ENCODE results near the gene C5orf46.

The C5orf46 gene

DNA sequence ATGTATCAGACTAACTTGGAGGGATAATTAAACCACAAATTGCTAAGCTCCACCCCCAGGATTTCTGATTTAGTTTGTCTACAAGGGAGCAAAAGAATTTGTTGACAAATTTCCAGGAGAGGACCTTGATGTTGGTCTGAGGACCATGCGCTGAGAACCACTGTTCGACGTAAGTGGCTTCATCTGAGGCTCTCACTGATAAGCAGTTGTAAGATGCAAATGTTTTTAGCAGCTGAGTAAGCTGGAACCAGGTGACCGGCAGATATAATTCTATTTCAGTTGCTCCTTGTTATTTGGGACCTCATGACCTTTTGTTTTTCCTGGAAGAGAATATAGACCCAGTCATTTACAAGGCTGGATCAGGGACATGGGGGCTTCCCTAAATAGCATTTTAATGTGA, 60.7 kb downstream of the C5orf46 start:
- TF ChIP-seq, protein P1, sequence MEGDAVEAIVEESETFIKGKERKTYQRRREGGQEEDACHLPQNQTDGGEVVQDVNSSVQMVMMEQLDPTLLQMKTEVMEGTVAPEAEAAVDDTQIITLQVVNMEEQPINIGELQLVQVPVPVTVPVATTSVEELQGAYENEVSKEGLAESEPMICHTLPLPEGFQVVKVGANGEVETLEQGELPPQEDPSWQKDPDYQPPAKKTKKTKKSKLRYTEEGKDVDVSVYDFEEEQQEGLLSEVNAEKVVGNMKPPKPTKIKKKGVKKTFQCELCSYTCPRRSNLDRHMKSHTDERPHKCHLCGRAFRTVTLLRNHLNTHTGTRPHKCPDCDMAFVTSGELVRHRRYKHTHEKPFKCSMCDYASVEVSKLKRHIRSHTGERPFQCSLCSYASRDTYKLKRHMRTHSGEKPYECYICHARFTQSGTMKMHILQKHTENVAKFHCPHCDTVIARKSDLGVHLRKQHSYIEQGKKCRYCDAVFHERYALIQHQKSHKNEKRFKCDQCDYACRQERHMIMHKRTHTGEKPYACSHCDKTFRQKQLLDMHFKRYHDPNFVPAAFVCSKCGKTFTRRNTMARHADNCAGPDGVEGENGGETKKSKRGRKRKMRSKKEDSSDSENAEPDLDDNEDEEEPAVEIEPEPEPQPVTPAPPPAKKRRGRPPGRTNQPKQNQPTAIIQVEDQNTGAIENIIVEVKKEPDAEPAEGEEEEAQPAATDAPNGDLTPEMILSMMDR (IDR thresholded peaks at IDR 0.05; ENCODE audit: insufficient read depth, missing control alignments), result no peak
- FAIRE-seq (no peak), DNase-seq (ENCODE audit: insufficient read length, low spot score) (no peak)

DNA sequence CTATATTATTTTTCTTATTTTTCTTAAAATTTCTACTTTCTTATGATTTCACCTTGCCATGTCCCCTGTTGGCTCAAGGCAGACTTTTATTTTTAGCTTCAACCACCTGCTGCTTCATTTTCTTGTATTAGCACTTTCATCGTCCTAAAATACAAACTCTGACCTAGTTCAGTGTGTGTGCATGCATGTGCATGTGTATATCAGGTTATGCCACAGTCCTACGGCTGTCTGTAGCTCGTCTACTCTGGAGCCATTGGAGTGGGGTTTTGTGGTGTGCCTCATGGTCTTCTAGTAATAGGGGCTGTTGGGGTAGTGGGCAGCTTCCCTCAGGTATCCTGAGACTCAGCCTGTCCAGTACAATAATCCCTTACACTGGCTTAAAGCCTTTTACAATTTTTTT, 61.5 kb downstream of the C5orf46 start:
- DNase-seq (ENCODE audit: insufficient read length, low spot score) (no peak), FAIRE-seq (no peak)
- TF ChIP-seq, protein P1 (IDR thresholded peaks at IDR 0.05; ENCODE audit: insufficient read depth, missing control alignments), result no peak

DNA sequence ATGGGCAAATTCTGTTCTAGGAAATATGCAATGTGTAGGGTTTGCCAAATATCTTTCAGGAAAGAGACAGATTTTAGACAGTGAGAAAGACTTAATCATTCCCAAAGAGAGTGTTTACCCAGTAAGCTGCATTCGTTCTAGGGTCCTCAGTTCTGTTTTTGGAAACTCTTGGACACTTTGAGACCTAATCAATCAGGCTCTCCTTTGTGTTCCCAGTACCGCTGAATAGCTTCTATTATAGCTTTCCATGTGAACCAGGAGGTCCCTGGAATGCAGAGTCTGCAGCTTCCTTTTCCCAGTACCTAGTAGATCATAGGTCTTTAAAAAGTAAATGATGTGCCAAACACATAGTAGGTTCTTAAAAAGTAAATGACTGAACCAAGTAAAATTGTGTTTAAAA, 63.5 kb downstream of the C5orf46 start:
- TF ChIP-seq, protein P1 (IDR thresholded peaks at IDR 0.05; ENCODE audit: insufficient read depth, missing control alignments), result no peak
- no peak for DNase-seq (ENCODE audit: insufficient read length, low spot score)
- no peak for FAIRE-seq
